Keratinocyte (primary cell): ENCODE measurements around the gene MOB2.

Experiments used
- CTCF ChIP-seq, 3 experiments: IDR thresholded peaks in 1 of 3; conservative IDR thresholded peaks in 1 of 3; optimal IDR thresholded peaks in 1 of 3; 2 replicates in 2 of 3; 3 replicates in 1 of 3; pipeline versions ENCODE3 to v1.5.1; 2011; ENCODE audit warnings: low read length in 3 of 3, mild to moderate bottlenecking in 3 of 3, moderate library complexity in 2 of 3, control low read depth in 1 of 3, inconsistent platforms in 1 of 3; ENCODE audit not compliant: insufficient read depth in 2 of 3; ENCODE audit errors: extremely low read depth in 1 of 3
- EZH2 ChIP-seq: IDR thresholded peaks from one replicate; pipeline ENCODE4 v1.6.1; 2012; ENCODE audit warnings: inconsistent platforms, mild to moderate bottlenecking, low read length, moderate library complexity

- TF ChIP-seq CTCF (optimal IDR thresholded peaks at IDR 0.05 in 1 of 3, IDR thresholded peaks at IDR 0.05 in 1 of 3, conservative IDR thresholded peaks at IDR 0.05 in 1 of 3; ENCODE audit: extremely low read depth in 1 of 3, insufficient read depth in 2 of 3, low read length in 3 of 3) (no peak), EZH2 (no peak)
These were observed 3.1 kb downstream of the MOB2 start for GRCh38 chr11:1483445-1483961.
